Hepatocyte (in vitro differentiated cells): ENCODE results near the gene ACTC1.

Experiments
- CTCF ChIP-seq: fragments of 200-600 bp; sonication (generic); IDR thresholded peaks from 2 replicates; pipeline ENCODE4 v1.5.1; 2016; ENCODE audit warnings: antibody characterized with exemption, mild to moderate bottlenecking; ENCODE audit not compliant: poor library complexity
- EZH2 ChIP-seq: fragments of 200-600 bp; sonication (generic); IDR thresholded peaks from 2 replicates; pipeline ENCODE4 v1.6.1; 2016; ENCODE audit warnings: antibody characterized with exemption, mild to moderate bottlenecking, borderline replicate concordance
- EZH2phosphoT487 ChIP-seq: fragments of 200-600 bp; sonication (generic); IDR thresholded peaks from one replicate; pipeline ENCODE4 v1.6.1; 2018; ENCODE audit warnings: antibody characterized with exemption, mild to moderate bottlenecking, low read depth, moderate library complexity; ENCODE audit not compliant: unreplicated experiment, severe bottlenecking

- TF ChIP-seq CTCF (no peak), EZH2 (no peak), EZH2phosphoT487 (no peak)
These were observed 11.9 kb downstream of the ACTC1 start for GRCh38 chr15:34783431-34783830.
